Trophoblast cell (in vitro differentiated cells and primary cell): Measurements from ENCODE around the gene LRP5.

Experiments used
- DNase-seq, 2 donors: peaks; one replicate each; pipeline ENCODE4 v3.0.0-alpha.2; 2016
- H2AFZ ChIP-seq: 2 replicates; pipeline ENCODE4 v1.6.1; 2013; ENCODE audit warnings: low read length, moderate library complexity, mild to moderate bottlenecking; ENCODE audit not compliant: insufficient read depth, poor library complexity
- H2AK5ac ChIP-seq: 2 replicates; pipeline ENCODE4 v1.6.1; 2013; ENCODE audit warnings: mild to moderate bottlenecking, low read length
- H2BK120ac ChIP-seq: 2 replicates; pipeline ENCODE4 v1.6.1; 2013; ENCODE audit warnings: low read length, mild to moderate bottlenecking, moderate library complexity; ENCODE audit not compliant: insufficient read depth, poor library complexity
- H2BK12ac ChIP-seq: 2 replicates; pipeline ENCODE4 v1.6.1; 2013; ENCODE audit warnings: mild to moderate bottlenecking, low read length, moderate library complexity
- H2BK5ac ChIP-seq: 2 replicates; pipeline ENCODE4 v1.6.1; 2013; ENCODE audit warnings: low read length, low read depth, moderate library complexity, mild to moderate bottlenecking; ENCODE audit not compliant: poor library complexity
- H3K14ac ChIP-seq: 2 replicates; pipeline ENCODE4 v1.6.1; 2013; ENCODE audit warnings: mild to moderate bottlenecking, low read length
- H3K18ac ChIP-seq: 2 replicates; pipeline ENCODE4 v1.6.1; 2013; ENCODE audit warnings: mild to moderate bottlenecking, low read length
- H3K23ac ChIP-seq: 2 replicates; pipeline ENCODE4 v1.6.1; 2013; ENCODE audit warnings: low read length
- H3K27ac ChIP-seq: 2 replicates; pipeline ENCODE4 v1.5.1; 2013; ENCODE audit warnings: low read depth, mild to moderate bottlenecking, inconsistent platforms, low read length, moderate library complexity
- H3K27me3 ChIP-seq: 2 replicates; pipeline ENCODE4 v1.6.1; 2013; ENCODE audit warnings: inconsistent platforms, mild to moderate bottlenecking, low read length, moderate library complexity; ENCODE audit not compliant: insufficient read depth
- H3K36me3 ChIP-seq, 2 experiments: 1 replicate in 1 of 2; 2 replicates in 1 of 2; pipeline ENCODE4 v1.6.1; 2013; ENCODE audit warnings: low read length in 2 of 2, mild to moderate bottlenecking in 2 of 2, moderate library complexity in 1 of 2; ENCODE audit not compliant: insufficient read depth in 2 of 2, control insufficient read depth in 1 of 2
- H3K4ac ChIP-seq: 2 replicates; pipeline ENCODE4 v1.6.1; 2013; ENCODE audit warnings: low read depth, mild to moderate bottlenecking, low read length, moderate library complexity
- H3K4me1 ChIP-seq, 2 experiments: 1 replicate in 1 of 2; 2 replicates in 1 of 2; pipeline ENCODE4 v1.6.1; 2013; ENCODE audit warnings: low read length in 2 of 2, mild to moderate bottlenecking in 2 of 2, moderate library complexity in 1 of 2; ENCODE audit not compliant: insufficient read depth in 2 of 2, control insufficient read depth in 1 of 2
- H3K4me2 ChIP-seq: 2 replicates; pipeline ENCODE4 v1.6.1; 2013; ENCODE audit warnings: inconsistent platforms, mild to moderate bottlenecking, low read length, moderate library complexity
- H3K4me3 ChIP-seq: 2 replicates; pipeline ENCODE4 v1.5.1; 2013; ENCODE audit warnings: mild to moderate bottlenecking, low read depth, low read length, inconsistent platforms
- H3K79me1 ChIP-seq: one replicate; pipeline ENCODE4 v1.6.1; 2013; ENCODE audit warnings: low read length
- H3K79me2 ChIP-seq: 2 replicates; pipeline ENCODE4 v1.6.1; 2013; ENCODE audit warnings: low read length, mild to moderate bottlenecking; ENCODE audit not compliant: control insufficient read depth, insufficient read depth, poor library complexity
- H3K9ac ChIP-seq: 2 replicates; pipeline ENCODE4 v1.6.1; 2013; ENCODE audit warnings: mild to moderate bottlenecking, low read length
- H3K9me3 ChIP-seq: 2 replicates; pipeline ENCODE4 v1.6.1; 2013; ENCODE audit warnings: low read depth, mild to moderate bottlenecking, control low read depth, inconsistent platforms, low read length; ENCODE audit not compliant: insufficient read depth
- H4K12ac ChIP-seq: 2 replicates; pipeline ENCODE4 v1.6.1; 2013; ENCODE audit warnings: low read depth, mild to moderate bottlenecking, low read length, moderate library complexity
- H4K8ac ChIP-seq: 2 replicates; pipeline ENCODE4 v1.6.1; 2013; ENCODE audit warnings: low read depth, mild to moderate bottlenecking, low read length, moderate library complexity
- H4K91ac ChIP-seq: one replicate; pipeline ENCODE4 v1.6.1; 2013; ENCODE audit warnings: low read depth, mild to moderate bottlenecking, low read length, moderate library complexity
- WGBS: extraction: QIAGEN DNeasy Blood & Tissue Kit; methylation state at CpG from one replicate; pipeline ENCODE4 v1.1.7; 2013; ENCODE audit warnings: missing lambda C conversion rate; ENCODE audit not compliant: insufficient read length, insufficient coverage; ENCODE audit errors: extremely low coverage; 5-methylcytosine and 5-hydroxymethylcytosine counted together

Gene LRP5

GRCh38 chr11:68349461-68350249, 37.3 kb downstream of the LRP5 start:
- H4K12ac ChIP-seq = no peak overlapping the region
- H2AFZ ChIP-seq = no peak overlapping the region

DNA sequence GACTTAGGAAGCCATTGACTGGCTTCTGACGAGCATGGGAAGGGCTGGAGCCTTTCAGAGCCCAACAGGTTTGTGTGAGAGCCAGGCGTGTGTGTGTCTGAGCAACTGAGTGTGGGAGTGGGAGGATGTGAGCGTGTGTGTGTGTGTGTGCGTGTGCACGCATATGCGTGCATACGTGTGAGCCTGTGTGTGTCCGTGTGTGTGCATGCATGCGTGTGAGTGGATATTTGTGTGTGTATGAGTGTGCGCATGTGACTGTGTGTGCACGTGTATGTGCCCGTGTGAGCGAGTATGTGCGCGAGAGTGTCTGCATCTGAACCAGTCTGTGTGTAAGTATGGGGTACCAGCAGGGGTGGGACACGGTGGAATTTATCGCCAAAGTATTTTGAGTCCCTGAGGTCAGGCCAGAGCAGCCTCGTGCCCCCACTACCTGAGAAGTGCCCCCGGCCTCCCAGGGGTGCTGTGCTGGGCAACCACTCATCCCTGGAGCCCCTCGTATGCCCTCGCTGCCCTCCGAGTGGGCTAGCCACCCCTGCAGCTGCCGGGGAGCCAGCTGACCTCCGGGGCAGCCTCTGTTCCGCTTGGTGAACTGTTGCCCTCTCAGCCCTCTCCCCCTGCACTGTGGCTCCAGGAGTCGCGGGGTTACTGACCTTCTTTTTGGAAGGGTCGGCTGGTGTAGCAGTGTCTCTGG, 38.5 kb downstream of the LRP5 start:
- no peak overlapping the region for H3K18ac ChIP-seq
- no peak overlapping the region for H3K4me2 ChIP-seq
- peak overlapping the region; percentile 8 for H3K23ac ChIP-seq
- H2BK12ac ChIP-seq = no peak overlapping the region
- no peak overlapping the region for H2AFZ ChIP-seq
- H3K27me3 ChIP-seq = no peaks in the 10 kb centered on the region
- no peaks in the 10 kb centered on the region for H3K79me2 ChIP-seq
- H4K8ac ChIP-seq = no peak overlapping the region
- H3K79me1 ChIP-seq = peaks cover 11% of the 10 kb centered on the region
- no peak overlapping the region for H4K12ac ChIP-seq
- H3K14ac ChIP-seq = no peak overlapping the region
- peak overlapping the region; percentile 27 for H3K4me3 ChIP-seq
- H3K9me3 ChIP-seq = peaks cover 5% of the 10 kb centered on the region
- H3K4ac ChIP-seq = no peak overlapping the region
- peaks cover 20 to 24% of the 10 kb centered on the region in 2 experiments for H3K4me1 ChIP-seq
- no peak overlapping the region for H4K91ac ChIP-seq
- no peak overlapping the region for H2AK5ac ChIP-seq
- WGBS = 100% methylated on average over 1 of the region's 28 CpGs
- DNase-seq = no peak
- H3K36me3 ChIP-seq = peaks cover 2 to 4% of the 10 kb centered on the region in 2 experiments
- H2BK120ac ChIP-seq = no peak overlapping the region
- H2BK5ac ChIP-seq = no peak overlapping the region
- H3K27ac ChIP-seq = no peak overlapping the region
- no peak overlapping the region for H3K9ac ChIP-seq

More at GRCh38 chr11:68349461-68350249, 37.3 kb downstream of the LRP5 start:
- Histone ChIP-seq H3K79me2 (no peaks in the 10 kb centered on the region), H3K14ac (no peak overlapping the region), H3K4me2 (no peak overlapping the region), H3K36me3 (peaks cover 2 to 4% of the 10 kb centered on the region in 2 experiments), H2BK12ac (no peak overlapping the region), H3K4me3 (no peak overlapping the region), H3K79me1 (peaks cover 9% of the 10 kb centered on the region), H3K27me3 (no peaks in the 10 kb centered on the region), H2AK5ac (no peak overlapping the region), H4K91ac (no peak overlapping the region), H3K4me1 (peaks cover 17 to 22% of the 10 kb centered on the region in 2 experiments), H3K23ac (no peak overlapping the region), H2BK120ac (no peak overlapping the region), H3K18ac (no peak overlapping the region), H3K4ac (no peak overlapping the region), H3K9me3 (peaks cover 2% of the 10 kb centered on the region), H3K27ac (no peak overlapping the region), H4K8ac (no peak overlapping the region), H2BK5ac (no peak overlapping the region), H3K9ac (no peak overlapping the region)
- WGBS = no CpG with 5 or more reads among the region's 15 CpGs
- DNase-seq = no peak

- H3K18ac ChIP-seq = peak overlapping the region; percentile 20
- no peak overlapping the region for H2BK5ac ChIP-seq
- no peaks in the 10 kb centered on the region for H3K79me2 ChIP-seq
- H3K79me1 ChIP-seq = peaks cover 11% of the 10 kb centered on the region
- no peak overlapping the region for H4K8ac ChIP-seq
- H3K4ac ChIP-seq = no peak overlapping the region
- no peak overlapping the region for H2AFZ ChIP-seq
- no peak overlapping the region for H3K9ac ChIP-seq
- H2AK5ac ChIP-seq = no peak overlapping the region
- WGBS = 100% methylated on average over 3 of the region's 32 CpGs
- no peak overlapping the region for H4K12ac ChIP-seq
- no peak overlapping the region for H3K27ac ChIP-seq
- no peak overlapping the region for H3K14ac ChIP-seq
- H3K36me3 ChIP-seq = peaks cover 2 to 4% of the 10 kb centered on the region in 2 experiments
- H2BK12ac ChIP-seq = no peak overlapping the region
- H2BK120ac ChIP-seq = no peak overlapping the region
- no peak overlapping the region for H4K91ac ChIP-seq
- no peak overlapping the region for H3K4me2 ChIP-seq
- H3K4me1 ChIP-seq = peaks cover 20 to 24% of the 10 kb centered on the region in 2 experiments
- no peaks in the 10 kb centered on the region for H3K27me3 ChIP-seq
- peaks cover 5% of the 10 kb centered on the region for H3K9me3 ChIP-seq
- DNase-seq = no peak
- no peak overlapping the region for H3K23ac ChIP-seq
- H3K4me3 ChIP-seq = no peak overlapping the region
These were observed 39.3 kb downstream of the LRP5 start for GRCh38 chr11:68351450-68352275.

- Histone ChIP-seq H3K4me3 (no peak overlapping the region), H3K79me2 (no peaks in the 10 kb centered on the region), H2BK5ac (no peak overlapping the region), H3K14ac (no peak overlapping the region), H3K23ac (no peak overlapping the region), H3K18ac (no peak overlapping the region), H2BK12ac (no peak overlapping the region), H3K4ac (no peak overlapping the region), H3K9me3 (peaks cover 5% of the 10 kb centered on the region), H4K12ac (no peak overlapping the region), H3K27ac (no peak overlapping the region), H3K4me2 (no peak overlapping the region), H2AFZ (no peak overlapping the region), H2BK120ac (no peak overlapping the region), H3K79me1 (peaks cover 11% of the 10 kb centered on the region), H4K91ac (no peak overlapping the region), H3K27me3 (no peaks in the 10 kb centered on the region), H2AK5ac (no peak overlapping the region), H3K36me3 (peaks cover 2 to 6% of the 10 kb centered on the region in 2 experiments), H3K4me1 (peaks cover 20 to 24% of the 10 kb centered on the region in 2 experiments), H4K8ac (no peak overlapping the region), H3K9ac (no peak overlapping the region)
- DNase-seq = no peak
- WGBS = no CpG with 5 or more reads among the region's 4 CpGs
These were observed 40.2 kb downstream of the LRP5 start for GRCh38 chr11:68352591-68352990.
